ENCODE results near the gene MATN1. TPM values are rescaled to one million over a fixed set of nuclear protein-coding genes. Genes with fewer than 3 reads are reported as not detected.

The MATN1 gene
- total RNA-seq, 1 experiment from 2014 or later, result 0.06 TPM

- DNase-seq (ENCODE audit: low read depth), result no peak
Measured at GRCh38 chr1:30731806-30732276, 8.5 kb upstream of the MATN1 start.

- no peak for DNase-seq (ENCODE audit: low read depth)
Measured at GRCh38 chr1:30731109-30731805, 7.9 kb upstream of the MATN1 start.

GRCh38 chr1:30730346-30731108 is 7.1 kb upstream of the MATN1 start:
- DNase-seq (ENCODE audit: low read depth), result peak; percentile 43

GRCh38 chr1:30729901-30730300 is 6.5 kb upstream of the MATN1 start:
- DNase-seq (ENCODE audit: low read depth), result no peak

- no peak for DNase-seq (ENCODE audit: low read depth)
Measured at GRCh38 chr1:30728832-30729638, 5.7 kb upstream of the MATN1 start.

- no peak for DNase-seq (ENCODE audit: low read depth)
Measured at GRCh38 chr1:30728340-30728739, 5.0 kb upstream of the MATN1 start.

- DNase-seq (ENCODE audit: low read depth), result peak; percentile 75
Measured at GRCh38 chr1:30727824-30728223, 4.4 kb upstream of the MATN1 start.

GRCh38 chr1:30726773-30727684 is 3.6 kb upstream of the MATN1 start:
- no peak for DNase-seq (ENCODE audit: low read depth)

- DNase-seq (ENCODE audit: low read depth), result no peak
Measured at GRCh38 chr1:30726236-30726635, 2.9 kb upstream of the MATN1 start.

- DNase-seq (ENCODE audit: low read depth), result no peak
Measured at GRCh38 chr1:30725450-30726095, 2.2 kb upstream of the MATN1 start.

GRCh38 chr1:30724655-30725421 is 1.5 kb upstream of the MATN1 start:
- no peak for DNase-seq (ENCODE audit: low read depth)

- no peak for DNase-seq (ENCODE audit: low read depth)
Measured at GRCh38 chr1:30724175-30724574, 790 bp upstream of the MATN1 start.

GRCh38 chr1:30721812-30722537 is 1.4 kb downstream of the MATN1 start:
- DNase-seq (ENCODE audit: low read depth), result no peak

GRCh38 chr1:30721341-30721793 is 2.0 kb downstream of the MATN1 start:
- no peak for DNase-seq (ENCODE audit: low read depth)

GRCh38 chr1:30720271-30721223 is 2.8 kb downstream of the MATN1 start:
- no peak for DNase-seq (ENCODE audit: low read depth)

- DNase-seq (ENCODE audit: low read depth), result peak; percentile 86
Measured at GRCh38 chr1:30719406-30720270, 3.7 kb downstream of the MATN1 start.

Measured in Daoy (cell line).